Measurements from ENCODE around the gene CORO1C.
"Not testable (repeated sequence)": the region's sequence is repeated elsewhere in the genome, so short reads cannot be mapped to it uniquely, and the experiment has no call there.

The CORO1C gene

DNA sequence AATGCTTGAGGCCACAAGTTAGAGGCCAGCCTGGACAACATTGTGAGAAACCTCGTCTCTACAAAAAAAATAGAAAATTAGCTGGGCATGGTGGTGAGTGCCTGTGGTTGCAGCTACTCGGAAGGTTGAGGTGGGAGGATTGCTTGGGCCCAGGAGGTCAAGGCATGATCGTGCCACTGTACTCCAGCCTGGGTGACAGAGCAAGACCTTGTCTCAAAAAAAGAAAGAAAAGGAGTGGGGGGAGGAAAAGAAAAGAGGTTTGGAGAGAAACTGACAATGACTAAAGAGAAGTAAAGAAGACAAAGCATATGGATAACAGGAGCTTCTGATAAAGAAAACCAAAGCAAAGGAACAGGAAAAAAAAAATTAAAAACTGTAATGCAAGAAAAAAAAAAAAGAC, 60.2 kb downstream of the CORO1C start:
- no peak for FAIRE-seq

DNA sequence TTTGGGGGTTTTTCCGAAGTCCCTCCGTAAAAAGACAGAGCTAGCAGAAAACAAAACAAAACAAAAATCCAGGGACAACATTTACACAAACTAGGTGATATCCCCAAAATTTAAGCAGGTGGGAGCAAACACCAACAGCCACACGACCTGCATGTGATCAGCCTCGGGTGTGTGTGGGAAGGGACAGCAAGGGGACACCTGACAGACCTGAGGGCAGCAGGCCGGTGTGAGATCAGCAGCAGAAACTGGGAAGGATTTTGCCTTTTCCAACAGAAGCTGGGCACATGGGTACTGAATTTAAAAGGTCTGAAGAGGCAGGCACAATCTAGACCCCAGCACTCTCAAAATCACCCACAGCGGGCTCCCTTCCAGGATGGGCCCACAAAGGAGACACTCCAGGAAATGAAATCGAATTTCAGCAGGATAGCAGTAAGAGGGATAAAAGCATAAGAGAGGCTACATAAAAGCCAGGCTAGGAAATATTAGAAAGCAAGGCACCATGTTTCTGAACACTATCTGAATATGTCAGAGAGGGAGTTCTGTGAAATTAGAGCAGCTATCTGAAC, 61.2 kb downstream of the CORO1C start:
- FAIRE-seq: no peak

DNA sequence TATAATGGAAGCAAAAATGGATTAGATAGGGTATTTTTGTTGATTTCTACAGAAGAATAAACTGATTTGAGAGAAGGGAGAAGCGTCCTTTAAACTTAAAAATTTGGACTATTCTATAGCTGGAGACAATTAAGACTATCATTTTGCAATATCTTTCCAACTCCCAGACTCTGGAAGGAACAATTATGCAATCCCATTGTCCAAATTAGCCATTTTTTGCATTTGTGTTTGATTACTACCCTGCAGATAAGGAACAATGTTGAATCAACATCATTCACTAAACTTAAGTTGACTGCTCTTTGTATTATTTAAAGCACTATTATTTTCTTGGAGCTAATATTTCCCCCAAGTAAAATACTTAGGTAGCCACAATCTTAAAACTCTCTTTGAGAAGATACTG, 62.8 kb downstream of the CORO1C start:
- FAIRE-seq: no peak

DNA sequence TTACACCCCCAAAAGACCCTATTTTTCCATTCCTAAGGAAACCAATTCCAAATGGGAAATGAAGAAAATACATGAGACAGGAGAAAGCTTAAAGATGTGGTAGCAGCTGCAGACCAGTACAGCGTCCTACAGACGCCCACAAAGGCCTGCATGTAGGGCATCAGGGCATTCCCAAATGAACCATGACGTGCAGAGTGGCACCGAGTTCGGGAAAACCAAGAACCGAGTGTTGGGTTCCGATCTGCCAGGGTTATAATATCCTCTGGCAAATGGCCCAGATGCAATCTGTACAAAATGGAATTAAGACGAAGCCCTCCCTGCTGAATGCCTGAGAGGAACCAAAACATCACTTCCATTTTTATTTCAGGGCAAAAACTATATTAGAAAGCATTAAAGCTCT, 63.3 kb downstream of the CORO1C start:
- no peak for FAIRE-seq

DNA sequence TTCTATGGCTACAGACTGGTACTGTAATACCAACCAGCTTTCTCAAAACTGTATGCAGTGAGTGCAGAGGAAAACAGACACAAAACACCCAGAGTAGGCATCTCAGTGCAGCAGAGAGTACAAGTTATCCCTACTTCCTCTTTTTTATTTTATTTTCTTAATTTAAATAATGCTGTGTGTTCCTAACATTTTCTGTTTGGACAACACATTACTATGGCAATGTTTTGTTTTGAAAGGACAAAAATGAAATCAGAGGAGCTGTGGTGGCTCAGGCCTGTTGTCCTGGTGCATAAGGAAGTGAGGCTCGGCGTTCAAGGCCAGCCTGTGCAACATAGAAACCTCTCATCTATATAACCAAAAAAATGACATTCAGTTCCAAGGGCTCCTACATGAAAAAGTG, 64.0 kb downstream of the CORO1C start:
- FAIRE-seq: no peak

DNA sequence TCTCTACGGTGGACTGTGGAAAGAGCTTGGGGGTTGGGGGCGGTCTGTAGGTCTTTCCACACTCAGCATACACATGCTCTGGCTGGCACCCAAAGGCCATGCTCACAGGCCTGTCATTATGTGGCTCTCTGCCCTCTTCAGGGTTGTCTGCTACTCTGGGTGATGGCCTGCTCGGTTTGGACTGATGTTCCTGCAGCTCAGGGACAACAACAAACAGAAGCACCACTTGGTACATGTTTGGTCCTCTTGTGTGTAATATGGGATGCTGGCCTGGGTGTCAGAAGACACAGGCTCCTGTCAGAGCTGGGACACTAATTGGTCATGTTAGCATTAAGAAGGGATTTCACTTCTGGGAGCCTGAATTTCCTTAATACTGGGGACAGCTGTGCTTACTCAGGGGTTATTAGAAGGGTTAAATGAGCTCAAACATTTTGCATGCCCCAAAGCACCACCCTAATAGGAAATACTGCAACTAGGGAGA, 64.9 kb downstream of the CORO1C start:
- FAIRE-seq: no peak

DNA sequence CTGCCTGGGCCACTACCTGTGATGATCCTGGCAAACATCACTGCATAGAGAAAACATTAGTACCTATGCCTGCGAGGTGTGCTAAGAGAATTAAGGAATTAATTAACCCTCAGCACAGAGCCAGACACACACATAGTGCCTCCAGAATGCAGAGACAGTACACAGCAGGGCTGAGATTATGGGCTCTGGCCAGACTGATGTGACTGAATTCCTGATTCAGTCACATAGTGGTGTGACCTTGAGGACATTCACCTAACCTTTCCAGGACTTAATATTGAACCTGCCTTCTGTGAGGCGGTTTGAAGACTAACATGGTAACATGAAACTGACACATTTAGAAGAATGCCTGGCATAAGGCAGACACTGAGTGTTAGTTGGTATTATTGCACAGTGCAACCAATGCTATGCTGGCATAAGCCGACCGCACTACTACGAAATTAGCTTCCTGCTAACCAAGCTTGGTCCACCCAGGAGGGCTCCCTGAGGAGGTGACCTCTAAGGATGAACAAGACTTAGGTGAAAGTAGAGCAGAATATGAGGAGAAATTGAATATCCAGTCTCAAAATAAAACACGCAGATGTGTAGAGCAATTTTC, 65.6 kb downstream of the CORO1C start:
- no peak for FAIRE-seq

DNA sequence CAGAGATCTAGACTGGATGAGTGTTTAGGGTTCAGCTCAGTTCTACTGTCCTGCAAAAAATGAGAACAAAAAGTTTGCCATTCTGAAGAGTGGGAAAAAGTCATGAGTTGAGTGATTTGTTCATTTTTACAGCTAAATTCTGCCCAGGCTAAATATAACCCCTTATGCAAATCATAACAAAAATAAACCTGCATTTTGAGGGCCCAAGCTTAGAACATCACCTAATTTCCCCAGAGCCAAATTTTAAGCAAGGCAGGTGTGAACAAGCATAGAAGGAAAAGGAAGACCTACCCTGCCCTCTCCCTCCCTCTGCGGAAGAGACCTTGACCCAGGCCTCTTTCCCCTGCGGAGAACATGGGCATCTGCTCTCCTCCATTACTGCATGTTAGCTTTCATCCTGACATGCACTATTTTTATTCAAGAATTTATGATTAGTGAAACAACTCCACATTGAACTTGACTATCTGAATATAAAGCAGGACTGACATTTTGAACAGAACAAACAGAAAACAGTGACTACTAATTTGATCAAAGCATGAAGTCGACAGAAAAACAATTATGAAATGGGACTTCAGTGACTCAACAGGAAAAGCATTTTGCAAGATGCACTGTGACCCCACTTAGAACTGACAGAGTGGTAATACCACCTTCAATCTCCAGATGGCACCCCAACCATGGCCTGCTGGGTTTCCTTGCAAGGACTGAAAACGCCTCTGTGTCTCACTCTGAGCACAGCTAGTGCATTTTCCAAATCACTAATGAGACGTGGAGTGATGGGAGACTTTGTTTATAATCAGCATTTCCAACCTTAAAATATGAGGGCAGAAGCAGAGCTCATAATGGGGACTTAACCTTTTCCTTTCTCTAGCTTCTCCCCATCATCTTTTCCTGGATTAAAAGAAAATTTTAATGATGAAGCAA, 66.7 kb downstream of the CORO1C start:
- FAIRE-seq: peak; percentile 59

DNA sequence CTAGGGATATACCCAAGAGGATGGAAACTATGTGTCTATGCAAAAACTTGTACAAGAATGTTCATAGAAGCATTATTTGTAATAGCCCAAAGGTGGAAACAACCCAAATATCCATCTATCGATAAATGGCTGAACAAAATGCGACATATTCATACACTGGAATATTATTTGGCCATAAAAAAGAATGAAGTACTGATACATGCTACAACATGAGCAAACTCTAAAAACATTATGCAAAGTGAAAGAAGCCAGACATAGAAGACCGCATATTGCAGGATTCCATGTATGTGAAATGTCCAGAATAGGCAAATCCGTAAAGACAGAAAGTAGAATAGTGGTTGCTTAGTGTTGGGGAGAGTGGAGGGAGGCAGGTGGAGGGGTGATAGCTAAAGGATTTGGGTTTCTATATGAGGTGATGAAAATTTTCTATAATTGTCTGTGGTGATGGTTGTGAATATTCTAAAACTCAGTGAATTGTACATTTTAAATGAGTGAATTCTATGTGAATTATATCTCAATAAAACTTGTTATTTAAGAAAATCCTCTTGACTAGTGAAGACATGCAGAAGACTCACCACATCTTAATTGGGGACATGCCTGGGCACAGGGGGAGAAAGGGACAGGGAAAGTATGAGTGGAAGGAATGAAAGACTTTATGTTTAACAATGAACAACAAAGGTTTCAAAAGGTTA, 67.8 kb downstream of the CORO1C start:
- no peak for FAIRE-seq

DNA sequence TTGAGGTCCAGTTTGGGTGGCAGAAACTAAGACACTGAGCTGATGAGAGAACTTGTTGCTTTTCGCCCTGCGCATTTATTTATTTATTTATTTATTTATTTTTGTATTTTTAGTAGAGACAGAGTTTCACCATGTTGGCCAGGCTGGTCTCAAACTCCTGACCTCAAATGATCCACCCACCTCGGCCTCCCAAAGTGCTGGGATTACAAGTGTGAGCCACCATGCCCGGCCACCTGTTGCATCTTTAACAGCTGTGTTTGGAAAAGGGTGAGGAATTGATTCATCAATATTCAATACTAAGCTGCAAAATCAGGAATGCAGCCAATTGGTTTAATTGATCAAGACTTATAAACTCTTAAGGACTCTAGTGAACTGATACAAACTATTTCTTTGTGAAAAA, 73.2 kb downstream of the CORO1C start:
- not testable (repeated sequence) for FAIRE-seq

DNA sequence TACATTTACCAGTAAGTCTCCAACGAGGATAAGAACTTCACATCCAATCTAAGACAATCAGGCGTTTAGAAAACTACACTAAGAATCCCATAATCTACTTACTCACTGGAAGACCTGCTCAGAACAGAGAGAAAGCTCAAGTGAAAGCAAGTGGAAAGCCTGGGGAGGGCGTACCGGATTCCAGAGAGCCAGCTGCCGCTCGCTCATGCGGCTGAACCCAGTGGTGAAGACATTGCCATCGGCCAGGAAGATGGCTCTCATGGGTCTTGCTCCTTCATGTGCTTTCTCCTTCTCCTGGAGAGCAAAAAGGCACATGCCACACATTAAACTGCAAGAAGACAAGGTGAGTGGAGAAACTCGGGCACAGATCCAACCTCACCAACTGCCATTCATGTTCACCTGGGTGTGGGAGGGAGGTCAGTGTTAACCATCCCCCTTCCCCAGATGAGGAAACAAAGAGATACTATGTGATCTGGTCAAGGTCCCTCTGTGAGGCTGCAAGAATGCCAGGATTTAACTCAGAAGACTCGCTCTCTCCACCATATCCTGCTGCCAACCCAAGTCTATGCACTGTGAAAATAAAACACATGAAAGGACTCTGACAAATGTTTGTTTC, 74.1 kb downstream of the CORO1C start:
- no peak for FAIRE-seq

GRCh38 chr12:108656247-108656646, 75.1 kb downstream of the CORO1C start:
- not testable (repeated sequence) for FAIRE-seq

GRCh38 chr12:108655812-108656175, 75.5 kb downstream of the CORO1C start:
- not testable (repeated sequence) for FAIRE-seq

- not testable (repeated sequence) for FAIRE-seq
These were observed 76.7 kb downstream of the CORO1C start for GRCh38 chr12:108654622-108655021.

DNA sequence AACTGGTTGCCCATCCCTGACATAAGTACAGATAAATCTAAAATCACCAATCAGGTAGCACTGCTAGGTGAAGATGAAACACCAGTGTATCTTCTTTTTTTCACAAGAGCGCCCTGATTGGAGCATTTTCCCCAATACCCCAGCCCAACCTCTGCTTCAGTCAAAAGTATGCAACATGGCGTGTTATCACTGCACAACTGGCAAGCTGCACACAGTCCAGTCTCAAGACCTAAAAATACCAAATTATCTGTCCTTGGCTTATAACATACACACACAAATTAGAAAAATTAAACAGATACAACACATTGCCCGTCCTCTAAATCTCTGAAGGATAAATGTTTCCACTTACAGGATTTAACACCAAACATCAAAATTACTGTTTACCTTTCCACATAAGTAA, 77.4 kb downstream of the CORO1C start:
- FAIRE-seq: no peak

DNA sequence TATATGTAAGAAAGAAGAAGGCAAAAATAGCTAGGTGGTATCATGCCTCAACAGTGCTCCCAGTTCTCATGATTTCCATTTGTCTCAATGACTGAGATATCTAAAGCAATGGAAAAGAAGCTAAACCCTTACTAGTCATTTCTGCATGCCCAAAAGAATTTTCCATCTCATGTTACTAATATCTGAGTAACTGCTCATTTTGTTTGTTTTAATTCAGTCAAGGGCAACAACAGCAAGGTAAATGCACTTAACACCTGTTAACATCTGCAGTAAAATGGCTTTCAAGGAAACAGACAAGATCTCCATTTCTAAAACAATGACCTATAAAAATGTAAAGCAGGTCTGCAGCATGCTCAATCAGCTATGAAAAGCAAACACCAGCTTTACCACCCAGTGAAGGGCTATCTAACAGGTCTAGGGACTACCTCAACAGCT, 78.2 kb downstream of the CORO1C start:
- FAIRE-seq: no peak

- no peak for FAIRE-seq
These were observed 81.2 kb downstream of the CORO1C start for GRCh38 chr12:108650083-108650482.

GRCh38 chr12:108649669-108650068, 81.6 kb downstream of the CORO1C start:
- FAIRE-seq: no peak

DNA sequence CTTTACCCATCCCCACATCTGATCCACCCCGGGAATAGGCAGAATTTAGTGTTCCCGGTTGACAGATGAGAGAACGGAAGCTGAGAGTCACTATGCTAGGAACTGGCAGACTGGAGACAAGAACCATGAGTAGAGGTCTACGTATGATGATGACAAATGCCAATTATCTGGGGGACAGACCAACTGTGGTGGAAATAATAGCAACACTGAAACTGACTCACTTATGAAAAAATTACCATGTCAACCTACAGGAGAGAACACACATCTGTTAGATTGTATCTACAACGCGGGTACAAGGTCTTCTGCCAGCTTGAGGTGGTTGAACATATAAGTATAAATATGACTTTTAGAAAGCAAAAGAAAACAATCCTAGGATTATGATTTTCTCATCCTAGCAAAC, 82.2 kb downstream of the CORO1C start:
- no peak for FAIRE-seq

GRCh38 chr12:108648371-108648770, 82.9 kb downstream of the CORO1C start:
- FAIRE-seq: no peak

- FAIRE-seq: no peak
These were observed 83.6 kb downstream of the CORO1C start for GRCh38 chr12:108647585-108648287.
